ENCODE measurements around the gene GASK1A. TPM values are rescaled to one million over a fixed set of nuclear protein-coding genes. Genes with fewer than 3 reads are reported as not detected.

The GASK1A gene
- total RNA-seq, 1 donor from 2014 or later: 11.9 TPM

DNA sequence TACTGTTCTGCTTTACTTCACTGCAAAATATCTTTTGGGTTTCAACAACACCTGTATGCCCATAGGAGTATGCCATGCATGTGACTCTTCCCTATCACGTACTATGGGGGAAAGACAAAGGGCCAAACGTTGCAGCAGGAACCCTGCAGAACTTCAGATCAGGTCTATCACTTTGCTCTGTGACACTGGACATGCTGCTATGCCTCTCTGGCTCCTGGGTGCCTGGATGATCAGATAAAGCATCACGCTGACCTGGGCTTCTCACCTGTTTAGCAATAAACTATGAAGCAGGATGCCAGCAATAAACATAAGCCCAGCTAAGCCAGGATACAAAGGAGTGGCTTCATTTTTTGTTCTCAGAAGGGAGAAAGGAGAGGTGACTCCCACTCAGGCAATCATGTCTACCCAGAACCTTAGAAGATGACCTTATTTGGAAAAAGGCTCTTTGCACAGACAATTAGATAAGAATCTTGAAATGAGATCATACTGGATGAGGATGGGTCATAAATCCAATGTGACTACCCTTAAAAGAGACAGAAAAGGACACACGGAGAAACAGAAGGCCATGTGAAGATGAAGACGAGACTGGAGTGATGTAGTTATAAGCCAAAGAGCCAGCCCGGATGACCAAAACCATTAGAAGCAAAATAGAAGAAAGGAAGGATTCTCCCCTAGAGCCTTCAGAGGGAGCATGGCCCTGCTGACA is 107.5 kb downstream of the GASK1A start:
- DNase-seq (ENCODE audit: low spot score): no peak

DNA sequence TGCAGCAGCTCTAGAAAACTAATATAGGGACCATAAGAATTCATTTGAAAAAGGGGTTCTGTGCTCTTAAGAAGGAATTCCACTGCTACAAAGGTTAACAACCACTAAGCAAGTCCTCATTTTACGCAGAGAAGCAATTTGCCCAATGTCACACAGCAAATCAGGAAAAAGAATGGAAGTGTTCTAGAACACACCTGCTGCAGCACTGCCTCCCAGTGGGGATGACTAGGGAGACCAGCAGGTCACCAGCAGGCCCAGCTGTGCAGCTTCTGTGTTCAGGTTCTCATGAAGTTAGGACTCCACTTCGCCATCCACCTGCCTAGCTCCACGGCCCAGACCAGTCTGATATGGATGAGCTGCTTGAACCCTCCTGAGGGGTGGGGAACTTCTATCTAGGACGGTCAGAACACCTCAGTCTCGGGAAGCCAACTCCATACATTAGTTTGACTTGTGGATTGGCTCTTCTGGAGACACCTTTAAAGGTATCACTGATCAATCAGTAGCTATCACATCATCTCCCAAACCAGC is 108.2 kb downstream of the GASK1A start:
- DNase-seq (ENCODE audit: low spot score): no peak

DNA sequence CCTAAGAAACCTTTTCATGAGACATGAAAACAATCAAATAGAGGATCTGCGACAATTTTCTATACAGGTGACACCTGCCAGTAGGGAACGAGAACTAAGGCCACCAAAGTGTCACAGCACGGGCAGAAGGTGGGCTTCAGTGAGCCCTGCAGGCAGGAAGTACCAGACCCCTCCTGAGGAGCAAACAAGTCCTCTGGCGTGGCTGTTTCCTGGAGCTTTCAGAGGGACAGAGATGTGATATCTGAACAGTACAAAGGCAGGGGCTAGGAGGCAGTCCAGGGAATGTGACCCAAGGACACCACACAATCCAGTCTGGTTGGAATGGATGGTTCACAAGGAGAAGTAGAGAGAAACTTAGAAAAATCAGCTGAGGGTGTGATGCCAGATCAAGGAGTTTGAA is 110.0 kb downstream of the GASK1A start:
- no peak for DNase-seq (ENCODE audit: low spot score)

DNA sequence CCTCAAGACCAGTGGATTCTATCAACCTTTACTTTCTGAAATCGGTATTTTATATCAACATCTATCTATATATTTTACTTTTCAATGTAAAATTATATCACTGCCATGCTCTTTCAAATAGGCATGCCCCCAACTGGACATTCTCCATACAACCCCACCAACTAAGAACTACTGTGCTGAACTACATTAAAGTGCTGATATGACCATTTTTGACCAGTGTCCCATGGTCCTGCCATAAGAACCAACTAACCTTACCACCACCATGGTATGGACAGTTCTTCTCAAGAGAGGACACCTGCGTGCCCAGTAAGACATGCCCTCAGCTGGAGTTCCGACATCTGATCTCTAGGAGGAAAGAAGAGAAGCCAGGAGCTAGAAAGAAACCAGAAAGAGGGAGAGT is 111.1 kb downstream of the GASK1A start:
- no peak for DNase-seq (ENCODE audit: low spot score)

DNA sequence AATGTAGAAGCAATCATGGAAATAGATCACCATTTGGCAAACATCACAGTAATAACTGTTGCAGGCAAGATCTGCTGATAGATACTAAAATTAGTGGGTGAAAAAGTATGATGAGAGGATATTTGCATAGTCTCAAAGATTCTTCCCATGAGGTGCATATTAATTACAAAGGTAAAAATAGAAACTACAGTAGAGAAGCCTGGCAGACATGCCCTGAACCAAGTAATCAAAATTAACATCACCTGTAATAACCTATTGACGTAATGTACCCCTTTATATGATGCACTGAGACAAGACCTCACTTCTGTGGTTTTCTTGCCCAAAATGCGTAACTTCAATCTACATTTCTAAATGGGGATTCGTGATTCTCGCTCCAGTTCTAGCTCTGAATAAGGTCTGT is 112.4 kb downstream of the GASK1A start:
- no peak for DNase-seq (ENCODE audit: low spot score)

DNA sequence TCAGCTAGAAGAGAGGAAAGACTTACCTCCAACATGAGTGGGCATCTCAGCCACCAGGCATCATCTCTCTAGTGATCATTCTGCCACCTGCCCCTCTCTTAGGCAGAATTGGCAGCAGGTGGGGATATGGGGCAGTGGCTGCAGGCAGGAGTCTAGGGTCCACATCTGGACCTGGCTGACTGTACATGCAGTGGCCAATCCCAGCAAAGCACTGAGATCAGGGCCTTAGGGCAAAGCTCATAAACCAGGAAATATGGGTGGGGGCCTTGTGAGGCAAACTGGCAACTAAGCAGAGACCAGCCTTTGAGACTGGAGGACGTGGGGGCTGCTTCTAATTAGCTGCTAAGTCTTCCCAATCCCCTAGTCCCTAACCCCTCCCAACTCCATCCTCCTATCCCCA is 113.9 kb downstream of the GASK1A start:
- no peak for DNase-seq (ENCODE audit: low spot score)

DNA sequence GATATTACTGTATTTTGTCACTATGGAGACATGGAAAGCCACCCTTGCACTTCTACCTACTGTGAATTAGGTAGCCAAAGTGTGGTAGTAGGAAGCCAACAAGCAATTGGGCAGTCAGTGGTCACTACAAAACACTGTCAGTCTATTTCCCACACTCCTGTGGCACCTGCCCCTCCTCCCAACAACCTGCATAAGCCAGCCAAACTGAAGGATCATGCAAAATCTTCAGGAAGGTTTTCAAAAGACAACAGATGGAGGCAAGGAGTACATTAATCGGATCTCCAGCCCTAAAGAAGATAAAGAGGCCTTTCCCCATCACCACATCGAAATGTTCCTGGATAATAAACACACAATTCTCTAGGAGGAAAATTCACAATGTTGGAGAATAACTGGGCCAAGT is 114.9 kb downstream of the GASK1A start:
- DNase-seq (ENCODE audit: low spot score): no peak

DNA sequence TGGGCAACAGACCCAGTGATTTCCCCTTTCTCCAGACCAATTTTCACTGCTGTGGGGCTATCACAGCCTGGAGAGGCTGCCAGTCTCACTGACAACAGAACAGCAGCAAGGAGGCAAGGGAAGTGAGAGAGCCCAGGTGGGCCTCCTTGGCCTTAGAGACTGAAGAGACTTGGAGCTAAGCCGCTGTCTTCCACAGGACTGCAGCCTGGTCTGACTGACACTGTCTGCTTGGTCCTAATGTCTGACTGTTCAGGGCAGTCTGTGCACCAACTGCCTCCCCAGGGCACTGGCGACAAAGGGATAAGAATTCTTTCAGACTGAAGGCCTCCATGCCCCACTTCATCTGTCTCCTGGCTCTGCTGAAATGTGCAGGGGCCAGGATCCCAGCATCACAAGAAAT is 115.3 kb downstream of the GASK1A start:
- no peak for DNase-seq (ENCODE audit: low spot score)

DNA sequence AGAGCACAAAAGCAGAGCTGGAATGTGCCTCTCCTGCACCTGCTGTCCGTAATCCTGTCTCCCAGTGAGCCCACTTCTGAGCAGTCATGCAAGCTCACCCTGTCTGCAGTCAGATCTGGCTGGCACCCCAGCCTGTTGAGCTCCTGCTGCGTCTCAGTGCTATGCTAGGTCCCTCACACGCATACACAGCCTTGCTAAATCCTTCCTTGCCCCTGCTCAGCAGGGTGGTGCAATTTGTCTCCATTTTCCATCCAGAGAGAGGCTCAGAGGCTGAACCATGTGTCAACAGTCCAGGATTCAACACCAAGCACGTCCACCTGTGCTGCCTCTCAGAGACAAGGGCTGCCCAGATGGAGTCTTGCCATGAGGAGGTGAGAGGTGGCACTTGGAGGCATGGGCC is 115.7 kb downstream of the GASK1A start:
- DNase-seq (ENCODE audit: low spot score): no peak

DNA sequence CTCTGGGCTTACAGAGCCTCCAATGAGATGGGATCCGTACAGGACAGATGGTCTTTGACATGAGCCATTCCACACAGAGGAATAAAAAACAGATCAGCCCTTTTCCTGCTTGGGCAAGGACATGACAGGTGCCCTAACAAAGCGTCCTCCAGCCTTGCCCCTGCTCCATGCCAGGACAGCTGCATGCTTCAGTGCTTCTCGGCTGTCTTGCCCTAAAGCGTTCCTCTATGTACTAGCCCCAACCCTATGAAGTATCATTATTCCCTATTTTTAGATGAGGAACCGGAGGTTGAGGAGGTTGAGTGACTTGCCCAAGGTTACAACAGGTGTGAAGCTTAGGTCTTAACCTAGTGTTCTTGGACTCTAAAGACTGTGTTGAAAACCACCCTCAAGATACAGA is 116.3 kb downstream of the GASK1A start:
- DNase-seq (ENCODE audit: low spot score): no peak

DNA sequence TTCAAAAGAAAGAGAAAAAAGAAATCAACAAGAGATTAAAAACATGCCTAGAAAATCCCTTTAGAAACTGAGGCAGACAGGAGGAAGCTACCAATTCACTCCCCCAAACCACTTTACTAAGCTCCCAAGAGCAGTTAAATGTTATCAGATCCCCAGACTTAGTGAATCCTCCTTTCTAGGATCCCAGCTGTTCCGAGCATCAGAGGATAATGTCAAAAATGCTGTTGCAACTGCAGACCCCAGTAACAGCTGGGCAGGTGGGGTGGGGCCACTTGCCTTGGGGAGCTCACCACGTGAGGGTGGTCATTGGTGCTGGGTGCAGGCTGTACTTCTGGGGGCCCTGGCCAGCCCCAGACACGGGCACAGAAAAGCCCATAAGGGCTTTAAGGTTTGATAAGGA is 117.7 kb downstream of the GASK1A start:
- no peak for DNase-seq (ENCODE audit: low spot score)

DNA sequence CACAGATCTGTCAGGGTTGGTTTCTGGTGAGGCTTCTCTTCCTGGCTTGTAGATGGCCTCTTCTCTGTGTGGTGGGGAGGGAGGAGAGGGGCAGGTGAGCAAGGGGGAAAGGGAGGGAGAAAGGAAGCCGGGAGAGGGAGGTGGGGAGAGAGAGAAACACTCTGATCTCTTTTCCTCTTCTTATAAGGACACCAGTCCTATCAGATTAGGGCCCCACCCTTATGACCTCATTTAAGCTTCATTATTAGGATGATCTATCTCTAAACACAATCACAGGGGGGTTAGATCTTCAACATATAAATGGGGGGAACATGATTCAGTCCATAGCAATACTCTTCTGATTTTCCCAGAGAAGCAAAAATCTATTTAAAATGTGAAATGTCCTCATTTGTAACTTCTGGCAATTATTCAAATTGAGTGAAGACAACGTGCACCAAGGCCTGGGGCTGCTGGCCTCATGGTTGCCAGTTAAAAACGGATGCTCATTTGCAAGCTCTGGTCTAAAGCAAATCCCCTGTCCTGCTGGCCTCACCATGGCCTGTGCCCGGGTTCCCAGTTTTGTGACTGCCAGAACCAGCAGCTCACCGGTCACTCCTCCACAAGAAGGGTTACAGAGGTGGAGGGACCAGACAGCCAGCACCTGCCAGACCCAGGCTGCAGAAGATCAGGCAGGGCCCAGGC is 118.4 kb downstream of the GASK1A start:
- no peak for DNase-seq (ENCODE audit: low spot score)

DNA sequence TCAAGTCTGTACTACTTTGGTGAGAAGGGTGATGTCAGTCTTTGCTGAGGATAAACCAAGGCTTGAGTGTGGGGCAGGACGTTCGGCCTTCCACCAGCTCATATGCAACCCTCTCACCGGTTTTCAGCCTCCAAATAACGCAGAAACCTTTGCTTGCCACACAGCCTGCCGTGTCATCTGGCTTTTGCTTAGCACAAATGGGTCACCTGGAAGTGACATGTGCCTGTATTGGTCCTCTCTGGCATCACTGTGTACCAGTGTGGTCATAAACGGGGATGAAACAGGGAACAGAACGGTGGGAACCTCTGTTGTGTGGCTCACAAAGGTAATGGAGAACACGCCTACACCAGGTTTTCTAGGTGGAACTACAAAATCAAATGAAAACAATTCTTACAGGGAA is 119.7 kb downstream of the GASK1A start:
- DNase-seq (ENCODE audit: low spot score): no peak

DNA sequence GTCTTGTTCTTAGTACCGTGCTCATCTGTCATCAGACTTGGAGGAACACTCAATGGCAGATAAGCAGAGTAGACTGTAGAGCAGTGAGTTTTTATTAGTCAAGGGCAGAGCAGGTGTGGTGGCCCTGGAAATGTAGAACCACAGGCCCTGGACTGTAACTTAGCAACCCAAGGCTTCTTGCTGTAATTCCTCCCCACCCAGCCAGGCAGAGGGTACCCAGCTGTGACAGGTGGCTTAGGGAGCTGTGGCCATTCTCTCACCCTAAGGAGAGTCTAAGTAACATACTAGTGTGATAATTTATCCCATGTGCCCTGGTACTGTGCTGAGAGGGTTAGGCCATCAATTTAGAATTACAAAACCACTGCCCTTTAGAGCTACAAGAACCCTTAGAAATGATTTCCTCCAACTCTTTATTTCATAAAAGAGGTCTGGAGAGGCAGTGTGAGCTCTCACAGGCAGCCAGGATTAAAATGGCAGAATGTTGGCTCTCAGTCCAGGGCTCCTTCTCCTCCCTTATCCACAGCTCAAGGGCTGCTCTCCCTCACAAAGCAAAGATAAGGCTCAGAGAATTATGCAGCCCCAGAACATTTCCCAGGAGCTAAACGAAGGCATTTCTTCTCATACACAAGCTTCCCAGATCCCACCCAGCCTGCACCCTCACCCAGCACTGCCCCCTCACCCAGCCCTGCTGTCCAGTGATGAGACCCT is 123.8 kb downstream of the GASK1A start:
- DNase-seq (ENCODE audit: low spot score): no peak

DNA sequence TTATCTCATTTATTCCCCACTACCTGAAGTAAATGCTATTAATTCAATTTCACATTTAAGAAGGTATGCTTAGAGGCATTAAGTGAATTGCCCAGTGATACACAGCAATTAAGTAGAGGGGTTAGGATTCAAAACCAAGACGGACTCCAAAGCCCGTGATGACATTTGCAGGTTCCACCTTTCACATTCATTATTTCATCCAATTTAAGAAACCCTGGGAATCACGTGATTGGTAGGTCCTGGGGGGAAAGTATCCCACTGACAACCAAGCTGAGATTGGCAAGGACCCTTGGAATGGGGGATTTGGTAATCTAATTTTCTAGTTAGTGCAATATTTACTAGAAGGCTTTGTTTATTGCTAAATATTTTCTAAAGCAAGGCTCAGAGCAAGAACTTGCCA is 124.9 kb downstream of the GASK1A start:
- DNase-seq (ENCODE audit: low spot score): no peak

DNA sequence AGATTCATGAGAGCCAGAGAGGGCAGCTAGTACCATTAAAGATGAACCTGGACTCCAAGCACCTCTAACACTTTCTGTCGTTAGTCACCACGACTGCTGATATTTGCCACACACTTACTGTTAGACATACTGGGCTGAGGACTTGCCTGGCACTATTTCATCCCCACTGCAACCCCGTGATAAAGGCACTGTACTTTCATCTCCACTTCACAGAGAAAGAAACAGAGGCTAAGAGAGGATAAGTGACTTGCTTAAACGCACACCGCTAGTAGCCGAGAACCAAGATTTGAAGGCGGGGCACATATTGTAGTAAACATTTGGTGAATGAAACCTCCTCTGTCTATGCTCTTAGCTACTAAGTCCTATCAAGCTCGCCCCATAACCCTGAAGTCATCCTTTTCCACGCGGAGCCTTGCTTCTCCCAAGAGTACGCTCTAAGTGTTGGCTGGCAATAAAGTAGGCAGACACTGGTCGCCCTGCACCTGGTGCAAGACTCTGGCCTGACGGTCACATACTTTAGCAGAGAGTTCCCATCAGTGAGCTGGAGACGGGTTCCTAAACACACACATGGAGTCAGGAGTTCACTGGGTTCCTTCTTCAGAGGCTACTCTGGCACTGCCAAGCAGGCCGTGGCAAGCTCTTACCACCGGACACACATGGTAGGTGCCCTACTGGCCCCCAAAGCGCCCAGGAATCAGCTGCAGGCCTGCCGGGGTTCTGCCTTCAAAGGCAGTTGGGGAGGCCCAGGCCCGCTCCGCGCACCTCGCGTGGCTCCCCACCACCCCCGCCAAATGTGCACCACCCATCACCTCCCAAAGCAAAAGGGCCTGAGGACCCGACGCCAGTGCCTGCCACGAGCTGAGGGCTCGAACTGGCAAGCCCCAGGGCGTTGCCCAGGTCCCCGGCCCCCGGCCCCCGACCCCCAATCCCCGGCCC is 125.8 kb downstream of the GASK1A start:
- DNase-seq (ENCODE audit: low spot score): no peak

DNA sequence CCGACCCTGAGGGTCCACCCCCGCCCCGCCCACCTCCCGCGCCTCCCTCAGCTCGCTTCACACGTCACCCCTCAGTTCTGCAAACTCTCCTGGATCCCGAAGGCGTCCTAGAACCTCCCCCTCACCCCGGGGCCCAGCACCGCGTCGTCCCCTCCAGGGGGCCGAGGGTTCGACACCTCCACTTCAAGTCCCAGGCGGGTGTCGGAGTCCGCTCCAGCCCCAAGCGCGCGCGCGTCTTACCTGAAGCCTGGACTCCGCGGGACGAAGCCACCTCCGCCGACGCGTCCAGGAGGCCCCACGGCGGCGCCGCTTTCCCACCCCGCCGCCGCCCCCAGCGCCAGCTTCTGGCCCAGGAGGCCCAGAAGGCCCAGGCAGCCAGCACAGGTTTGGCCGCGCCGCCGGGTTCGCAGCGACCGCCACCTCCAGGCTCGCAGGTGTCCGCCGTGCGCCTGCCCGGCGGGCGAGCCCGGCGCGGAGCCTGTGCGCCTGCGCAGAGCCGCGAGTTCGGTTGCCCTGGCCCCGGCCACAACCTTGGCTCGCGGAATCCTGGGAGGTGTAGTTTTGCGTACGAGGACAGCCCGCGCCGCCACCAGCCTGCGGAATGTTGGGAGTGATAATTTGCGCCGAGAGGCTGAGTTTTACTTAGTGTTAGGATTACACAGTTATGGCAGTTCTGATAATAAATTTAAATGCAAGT is 126.6 kb downstream of the GASK1A start, which contains the start of gene POMGNT2:
Gene POMGNT2, minus strand, starts transcription at position 484 of the 697 bp plus-strand sequence. CDS start 24,648 bp downstream, outside the sequence.
- DNase-seq (ENCODE audit: low spot score): peak; percentile 97

DNA sequence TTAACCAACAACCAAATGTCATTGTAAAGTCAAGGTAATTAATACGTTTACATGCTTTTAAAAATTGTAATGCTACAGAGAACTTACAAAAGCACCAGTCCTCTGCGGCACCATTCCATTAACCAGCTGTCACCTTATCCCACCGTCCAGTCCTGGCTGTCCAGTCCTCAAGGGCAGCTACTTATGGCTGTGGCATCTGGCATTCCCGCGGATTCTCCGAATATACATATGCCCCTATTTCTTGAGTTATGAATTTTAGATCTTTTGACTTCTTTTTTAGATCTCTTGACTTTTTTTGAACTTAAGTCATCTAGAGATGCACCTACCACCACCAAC is 127.2 kb downstream of the GASK1A start:
- no peak for DNase-seq (ENCODE audit: low spot score)

Data from mesenteric fat pad (tissue), 1 donor.